DND-41 (cell line): ENCODE measurements around the gene SEL1L2.
"Not testable (repeated sequence)": the region's sequence is repeated elsewhere in the genome, so short reads cannot be mapped to it uniquely, and the experiment has no call there.

ENCODE experiments used
- ATAC-seq: fragments of 200-7000 bp; cut with Tn5 transposase; 3 replicates; pipeline ENCODE4 v1.9.1; 2021; ENCODE audit warnings: low read depth; ENCODE audit not compliant: insufficient read depth
- DNase-seq: peaks from one replicate; pipeline ENCODE4 v3.0.0-alpha.2; 2020
- H2AFZ ChIP-seq: 2 replicates; pipeline ENCODE4 v1.6.0; 2012; ENCODE audit warnings: low read depth, low read length
- H3K27ac ChIP-seq: 2 replicates; pipeline ENCODE4 v1.5.1; 2012; ENCODE audit warnings: low read length, inconsistent platforms
- H3K27me3 ChIP-seq: fragments of 200-600 bp; sonication (generic); 2 replicates; pipeline ENCODE4 v1.6.0; 2012; ENCODE audit warnings: low read length, mild to moderate bottlenecking, inconsistent platforms; ENCODE audit not compliant: insufficient read depth, poor library complexity
- H3K36me3 ChIP-seq: 2 replicates; pipeline ENCODE4 v1.5.1; 2012; ENCODE audit warnings: low read length, inconsistent platforms; ENCODE audit not compliant: insufficient read depth
- H3K4me1 ChIP-seq: 2 replicates; pipeline ENCODE4 v1.5.1; 2012; ENCODE audit warnings: mild to moderate bottlenecking, low read length; ENCODE audit not compliant: insufficient read depth
- H3K4me2 ChIP-seq: 2 replicates; pipeline ENCODE4 v1.6.0; 2012; ENCODE audit warnings: mild to moderate bottlenecking, moderate library complexity, low read length, inconsistent platforms; ENCODE audit not compliant: insufficient read depth
- H3K4me3 ChIP-seq, 2 experiments: fragments of 200-600 bp in 1 of 2; shearing (Covaris generic) in 1 of 2; 2 replicates each; pipeline ENCODE4 v1.5.1; 2012 to 2016; ENCODE audit warnings: inconsistent platforms in 2 of 2, low read length in 2 of 2, mild to moderate bottlenecking in 2 of 2, low read depth in 1 of 2, moderate library complexity in 1 of 2
- H3K79me2 ChIP-seq: 2 replicates; pipeline ENCODE4 v1.6.0; 2012; ENCODE audit warnings: low read length, inconsistent platforms; ENCODE audit not compliant: insufficient read depth
- H3K9ac ChIP-seq: 2 replicates; pipeline ENCODE4 v1.6.0; 2012; ENCODE audit warnings: low read depth, mild to moderate bottlenecking, inconsistent platforms, low read length, moderate library complexity
- H3K9me3 ChIP-seq: 2 replicates; pipeline ENCODE4 v1.5.1; 2012; ENCODE audit warnings: low read length, moderate library complexity, mild to moderate bottlenecking, inconsistent platforms; ENCODE audit not compliant: insufficient read depth, severe bottlenecking
- H4K20me1 ChIP-seq: 2 replicates; pipeline ENCODE4 v1.6.0; 2012; ENCODE audit warnings: low read length; ENCODE audit not compliant: insufficient read depth
- CTCF ChIP-seq: IDR thresholded peaks from 2 replicates; pipeline ENCODE4 v1.5.1; 2012; ENCODE audit warnings: borderline replicate concordance, low read length, moderate library complexity, mild to moderate bottlenecking; ENCODE audit not compliant: poor library complexity, severe bottlenecking; ENCODE audit errors: extremely low read depth
- EZH2 ChIP-seq: IDR thresholded peaks from 3 replicates; pipeline ENCODE4 v1.6.1; 2012; ENCODE audit warnings: borderline replicate concordance, low read depth, mild to moderate bottlenecking, moderate library complexity, low read length, inconsistent platforms; ENCODE audit not compliant: severe bottlenecking

Gene SEL1L2

GRCh38 chr20:13996265-13996664 is 5.9 kb upstream of the SEL1L2 start:
- Histone ChIP-seq H3K4me3 (no peak overlapping the region), H3K4me2 (no peak overlapping the region), H3K9me3 (peaks cover 27% of the 10 kb centered on the region), H4K20me1 (no peaks in the 10 kb centered on the region), H3K9ac (no peak overlapping the region), H2AFZ (no peak overlapping the region), H3K36me3 (no peaks in the 10 kb centered on the region), H3K27ac (no peak overlapping the region), H3K79me2 (no peaks in the 10 kb centered on the region), H3K4me1 (no peaks in the 10 kb centered on the region), H3K27me3 (no peaks in the 10 kb centered on the region)
- TF ChIP-seq CTCF = no peak
- TF ChIP-seq EZH2 = no peak
- no peak for ATAC-seq
- DNase-seq = no peak

DNA sequence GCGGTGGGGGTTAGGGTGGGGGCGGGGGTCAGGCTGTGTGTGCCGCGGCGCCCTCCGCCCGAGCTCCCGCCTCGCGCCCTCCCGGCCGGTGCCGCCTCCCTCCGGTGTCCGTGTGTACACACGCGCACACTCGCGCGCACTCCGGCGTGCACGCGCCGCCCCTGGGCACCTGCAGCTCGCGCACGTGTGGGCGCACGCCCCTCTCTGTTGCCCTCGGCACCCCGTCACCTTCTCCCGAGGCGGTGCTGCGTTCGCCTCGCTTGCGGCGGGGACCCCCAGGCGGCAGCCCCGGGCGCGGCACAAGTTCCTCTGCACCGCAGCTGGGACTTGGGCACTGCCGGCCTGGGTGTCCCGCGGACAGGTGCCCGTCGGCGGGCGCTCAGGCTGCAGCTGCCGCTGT is 5.4 kb upstream of the SEL1L2 start:
- no peak overlapping the region for H3K9ac ChIP-seq
- H3K27ac ChIP-seq = no peak overlapping the region
- H3K9me3 ChIP-seq = peaks cover 27% of the 10 kb centered on the region
- no peaks in the 10 kb centered on the region for H4K20me1 ChIP-seq
- H3K36me3 ChIP-seq = no peaks in the 10 kb centered on the region
- ATAC-seq (no peak), DNase-seq (no peak)
- no peaks in the 10 kb centered on the region for H3K4me1 ChIP-seq
- no peaks in the 10 kb centered on the region for H3K79me2 ChIP-seq
- H3K4me2 ChIP-seq = no peak overlapping the region
- H3K4me3 ChIP-seq = no peak overlapping the region
- TF ChIP-seq EZH2 (no peak), CTCF (no peak)
- H3K27me3 ChIP-seq = no peaks in the 10 kb centered on the region
- H2AFZ ChIP-seq = no peak overlapping the region

- ATAC-seq = no peak
- Histone ChIP-seq H2AFZ (no peak within 1 kb of the TSS), H3K27ac (no peak within 1 kb of the TSS)
Observed at GRCh38 chr20:13995086-13995665, 4.8 kb upstream of the SEL1L2 start, which contains the start of gene MACROD2. Gene MACROD2, plus strand, starts transcription at chr20:13995516.

GRCh38 chr20:13991955-13992354 is 1.5 kb upstream of the SEL1L2 start:
- not testable (repeated sequence) for ATAC-seq, H3K27ac ChIP-seq, H3K27me3 ChIP-seq, H3K79me2 ChIP-seq, H4K20me1 ChIP-seq, H3K9ac ChIP-seq, H2AFZ ChIP-seq, DNase-seq, H3K4me3 ChIP-seq, H3K4me1 ChIP-seq, H3K4me2 ChIP-seq, H3K36me3 ChIP-seq
- H3K9me3 ChIP-seq = peaks cover 27% of the 10 kb centered on the region

More at GRCh38 chr20:13995086-13995665, 4.8 kb upstream of the SEL1L2 start, which contains the start of gene MACROD2:
- Histone ChIP-seq H3K9me3 (peaks cover 27% of the 10 kb centered on the region), H3K9ac (no peak within 1 kb of the TSS), H3K36me3 (no peaks in the 10 kb centered on the region), H3K4me3 (no peak within 1 kb of the TSS), H3K79me2 (no peaks in the 10 kb centered on the region), H4K20me1 (no peaks in the 10 kb centered on the region), H3K4me1 (no peaks in the 10 kb centered on the region), H3K4me2 (no peak within 1 kb of the TSS), H3K27me3 (no peaks in the 10 kb centered on the region)
- TF ChIP-seq CTCF (no peak), EZH2 (no peak)
- DNase-seq = no peak
